HEK293T (cell line): Measurements from ENCODE around the gene PTPRG.

Experiments
- CTCF ChIA-PET: fragments of 350-600 bp; formaldehyde crosslinking; extraction: SDS; loops from one replicate; lab custom pipeline; 2021; ENCODE audit warnings: antibody characterized with exemption, inconsistent platforms; lab: Yijun Ruan, JAX
- POLR2A ChIA-PET: fragments of 350-600 bp; formaldehyde crosslinking; extraction: SDS; loops from one replicate; lab custom pipeline; 2020; ENCODE audit warnings: antibody characterized with exemption, inconsistent platforms; lab: Yijun Ruan, JAX
- DNase-seq: peaks from one replicate; pipeline ENCODE4 v3.0.0; 2012; ENCODE audit warnings: mixed read lengths; ENCODE audit errors: extremely low spot score
- ARNT ChIP-seq: fragments of 450-650 bp; IDR thresholded peaks from 2 replicates; pipeline ENCODE4 v1.6.1; 2017; ENCODE audit warnings: mild to moderate bottlenecking
- BHLHE40 ChIP-seq: fragments of 450-650 bp; IDR thresholded peaks from 2 replicates; pipeline ENCODE4 v1.6.1; 2016; ENCODE audit warnings: mild to moderate bottlenecking, moderate library complexity, borderline replicate concordance
- CTBP1 ChIP-seq: fragments of 450-650 bp; IDR thresholded peaks from 2 replicates; pipeline ENCODE4 v1.6.1; 2016; ENCODE audit warnings: borderline replicate concordance
- ELF4 ChIP-seq: fragments of 450-650 bp; IDR thresholded peaks from 2 replicates; pipeline ENCODE4 v1.6.1; 2017; ENCODE audit warnings: antibody characterized with exemption
- FOXA1 ChIP-seq: fragments of 450-650 bp; IDR thresholded peaks from 2 replicates; pipeline ENCODE4 v1.6.1; 2016; ENCODE audit warnings: mild to moderate bottlenecking
- FOXK2 ChIP-seq: fragments of 450-650 bp; IDR thresholded peaks from 2 replicates; pipeline ENCODE4 v1.6.1; 2016; ENCODE audit warnings: mild to moderate bottlenecking
- FOXM1 ChIP-seq: fragments of 450-650 bp; IDR thresholded peaks from 2 replicates; pipeline ENCODE4 v1.6.1; 2017; ENCODE audit warnings: mild to moderate bottlenecking, borderline replicate concordance
- HDGF ChIP-seq: fragments of 450-650 bp; IDR thresholded peaks from 2 replicates; pipeline ENCODE4 v1.6.1; 2017; ENCODE audit warnings: antibody characterized with exemption, borderline replicate concordance
- L3MBTL2 ChIP-seq: fragments of 450-650 bp; conservative IDR thresholded peaks from 2 replicates; pipeline ENCODE4 v1.6.1; 2016; ENCODE audit warnings: mild to moderate bottlenecking
- LEF1 ChIP-seq: fragments of 450-650 bp; IDR thresholded peaks from 2 replicates; pipeline ENCODE4 v1.6.1; 2017; ENCODE audit warnings: mild to moderate bottlenecking, borderline replicate concordance
- NFRKB ChIP-seq: fragments of 450-650 bp; IDR thresholded peaks from 2 replicates; pipeline ENCODE4 v1.6.1; 2016; ENCODE audit warnings: mild to moderate bottlenecking, moderate library complexity
- PKNOX1 ChIP-seq: fragments of 450-650 bp; IDR thresholded peaks from 2 replicates; pipeline ENCODE4 v1.6.1; 2016
- SP1 ChIP-seq: fragments of 450-650 bp; IDR thresholded peaks from 2 replicates; pipeline ENCODE4 v1.6.1; 2017
- SUZ12 ChIP-seq: fragments of 450-650 bp; IDR thresholded peaks from 2 replicates; pipeline ENCODE4 v1.6.1; 2016; ENCODE audit warnings: mild to moderate bottlenecking
- TARDBP ChIP-seq: fragments of 450-650 bp; IDR thresholded peaks from 2 replicates; pipeline ENCODE4 v1.6.1; 2016
- ZNF384 ChIP-seq: fragments of 450-650 bp; IDR thresholded peaks from 2 replicates; pipeline ENCODE4 v1.6.1; 2016

Gene PTPRG

GRCh38 chr3:61828184-61828874 is 267.0 kb downstream of the PTPRG start:
- no peak for TF ChIP-seq CTBP1
- TF ChIP-seq HDGF = no peak
- TF ChIP-seq TARDBP = no peak
- no peak for TF ChIP-seq FOXK2
- no peak for TF ChIP-seq SUZ12
- no peak for TF ChIP-seq L3MBTL2
- no peak for TF ChIP-seq SP1
- no peak for TF ChIP-seq BHLHE40
- TF ChIP-seq ZNF384 = no peak
- TF ChIP-seq FOXA1 = no peak
- no peak for TF ChIP-seq ARNT
- no peak for TF ChIP-seq ELF4
- no peak for TF ChIP-seq FOXM1
- no peak for TF ChIP-seq PKNOX1
- no peak for TF ChIP-seq LEF1
- TF ChIP-seq NFRKB = no peak
- CTCF ChIA-PET = no interaction called here
- POLR2A ChIA-PET = interaction anchor here (1.0 kb wide), 1 partner anchor 17 kb away, joined by 3 read pairs; no protein-coding TSS in a partner anchor
- DNase-seq = no peak

- TF ChIP-seq SP1 (no peak), HDGF (no peak), FOXK2 (no peak), LEF1 (no peak), PKNOX1 (no peak), BHLHE40 (no peak), NFRKB (no peak), FOXM1 (no peak), CTBP1 (no peak), ELF4 (no peak), TARDBP (no peak), L3MBTL2 (no peak), SUZ12 (no peak), ZNF384 (no peak), ARNT (no peak), FOXA1 (no peak)
- CTCF ChIA-PET = no interaction called here
- DNase-seq = no peak
- POLR2A ChIA-PET = no interaction called here
Observed at GRCh38 chr3:61828880-61829721, 267.7 kb downstream of the PTPRG start.

- POLR2A ChIA-PET = no interaction called here
- DNase-seq = no peak
- TF ChIP-seq PKNOX1 (no peak), SUZ12 (no peak), FOXM1 (no peak), NFRKB (no peak), ARNT (no peak), HDGF (no peak), CTBP1 (no peak)
- CTCF ChIA-PET = no interaction called here
Observed at GRCh38 chr3:61829722-61830350, 268.5 kb downstream of the PTPRG start.

GRCh38 chr3:61831973-61832372 is 270.6 kb downstream of the PTPRG start:
- no peak for DNase-seq
- POLR2A ChIA-PET = no interaction called here
- CTCF ChIA-PET = no interaction called here
- TF ChIP-seq HDGF = no peak
- TF ChIP-seq CTBP1 = no peak
- no peak for TF ChIP-seq NFRKB
- TF ChIP-seq FOXM1 = no peak
- no peak for TF ChIP-seq BHLHE40
- no peak for TF ChIP-seq SUZ12
- no peak for TF ChIP-seq SP1
- TF ChIP-seq FOXA1 = no peak
- no peak for TF ChIP-seq ZNF384
- TF ChIP-seq FOXK2 = no peak
- TF ChIP-seq ARNT = no peak
- no peak for TF ChIP-seq ELF4
- no peak for TF ChIP-seq LEF1
- no peak for TF ChIP-seq TARDBP

GRCh38 chr3:61832375-61833229 is 271.2 kb downstream of the PTPRG start:
- POLR2A ChIA-PET = no interaction called here
- CTCF ChIA-PET = no interaction called here
- TF ChIP-seq ARNT (no peak), L3MBTL2 (no peak), SUZ12 (no peak), TARDBP (no peak), FOXA1 (no peak), PKNOX1 (0 out of 2 replicates have a peak, but pooled peaks have one; percentile 7), HDGF (no peak), ZNF384 (no peak), LEF1 (no peak)
- DNase-seq = no peak
